ENCODE data around the gene CHAT.

DNA sequence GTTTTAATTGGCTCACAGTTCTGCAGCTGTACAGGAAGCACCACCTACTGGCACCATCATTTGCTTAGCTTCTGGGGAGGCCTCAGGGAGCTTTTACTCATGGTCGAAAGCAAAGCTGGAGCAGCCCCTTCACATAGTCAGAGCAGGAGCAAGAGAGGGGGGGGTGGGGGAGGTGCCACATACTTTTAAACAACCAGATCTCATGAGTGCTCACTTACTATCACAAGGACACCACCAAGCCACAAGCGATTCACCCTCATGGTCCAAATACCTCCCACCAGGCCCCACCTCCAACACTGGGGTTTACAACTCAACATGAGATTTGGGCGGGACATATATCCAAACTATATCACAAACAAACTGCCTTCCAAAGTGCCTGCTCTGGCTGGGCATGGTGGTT is 35.4 kb upstream of the CHAT start:
- no peak for TF ChIP-seq KAT8 (CRISPR knock-in tag; IDR thresholded peaks at IDR 0.05)
- no peak for TF ChIP-seq ESRRA (CRISPR knock-in tag; IDR thresholded peaks at IDR 0.05; ENCODE audit: low read depth)
- no peak for TF ChIP-seq KAT7 (CRISPR knock-in tag; IDR thresholded peaks at IDR 0.05; ENCODE audit: borderline replicate concordance)
- no peak for TF ChIP-seq NFYC (CRISPR knock-in tag; IDR thresholded peaks at IDR 0.05)
- no peak for TF ChIP-seq ZBTB7A (CRISPR knock-in tag; IDR thresholded peaks at IDR 0.05)
- TF ChIP-seq ARNT (IDR thresholded peaks at IDR 0.05) = no peak
- TF ChIP-seq MAFK (conservative IDR thresholded peaks at IDR 0.05 in 1 of 2, IDR thresholded peaks at IDR 0.05 in 1 of 2; ENCODE audit: low read length in 2 of 2) = no peak

All from HepG2 (cell line).